ENCODE data around the gene RAB37.
A peak's percentile ranks its signal among the peaks of the same experiment; 100 is the strongest.

Gene RAB37, protein sequence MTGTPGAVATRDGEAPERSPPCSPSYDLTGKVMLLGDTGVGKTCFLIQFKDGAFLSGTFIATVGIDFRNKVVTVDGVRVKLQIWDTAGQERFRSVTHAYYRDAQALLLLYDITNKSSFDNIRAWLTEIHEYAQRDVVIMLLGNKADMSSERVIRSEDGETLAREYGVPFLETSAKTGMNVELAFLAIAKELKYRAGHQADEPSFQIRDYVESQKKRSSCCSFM

DNA sequence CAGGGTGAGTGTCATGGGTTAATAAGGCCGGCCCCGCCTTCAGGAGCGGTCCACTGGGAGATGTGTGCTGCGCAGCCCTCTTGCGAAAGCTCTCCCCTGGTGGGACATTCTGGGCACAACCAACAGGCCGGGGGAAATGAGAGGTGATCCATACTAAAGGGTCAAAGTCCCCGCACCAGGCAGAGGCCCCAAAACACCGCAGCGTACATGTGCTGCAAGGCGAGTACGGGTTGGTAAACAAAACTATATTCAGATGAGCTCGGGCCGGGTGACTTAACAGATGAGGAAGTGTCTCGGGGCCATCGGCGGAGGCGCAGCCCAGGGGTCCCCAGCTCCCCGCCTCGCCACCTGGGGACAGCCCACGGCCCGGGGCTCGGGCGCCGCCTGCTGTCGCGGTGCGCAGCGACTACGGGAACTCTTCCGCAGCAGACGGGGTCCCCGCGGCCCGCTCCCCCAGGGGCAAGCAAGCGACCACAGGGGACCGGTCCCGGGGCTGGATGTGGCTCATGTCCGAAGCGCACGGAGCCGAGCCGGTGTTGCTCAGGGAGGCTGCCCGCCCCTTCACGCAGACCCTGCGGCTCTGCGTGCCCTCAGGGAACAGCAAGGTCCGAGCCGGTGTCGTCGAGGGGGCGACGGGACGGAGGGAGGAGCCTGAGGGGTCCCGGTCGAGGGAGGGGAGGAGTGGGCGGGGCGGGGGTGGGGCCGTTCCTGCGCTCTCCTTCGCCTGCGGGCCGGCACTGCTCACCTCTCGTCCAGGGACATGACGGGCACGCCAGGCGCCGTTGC is at the start of gene RAB37:
Gene RAB37, plus strand, starts transcription at position 744 of the 786 bp plus-strand sequence. Its CDS starts 17 bp downstream, at position 761.
- DNase-seq: peak in 1 of 3 experiments; percentile 13

DNA sequence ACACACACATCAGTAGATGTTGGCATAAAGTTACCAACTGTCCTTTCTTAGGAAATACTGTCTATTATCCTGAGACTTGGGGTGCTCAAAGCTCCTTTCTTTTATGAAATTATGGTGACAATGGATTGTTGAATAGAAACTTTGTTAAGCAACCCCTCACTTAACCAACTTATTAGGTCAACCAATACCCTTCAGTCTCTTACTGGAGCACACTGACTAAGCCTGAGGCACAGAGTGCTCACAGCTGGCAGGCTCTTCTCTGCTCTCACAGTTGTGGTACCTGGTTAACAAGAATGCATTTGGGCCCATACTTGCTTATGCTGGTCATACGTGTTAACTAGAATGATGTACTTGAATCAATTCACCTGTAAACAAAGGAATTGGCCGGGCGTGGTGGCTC is 49.2 kb upstream of the RAB37 start:
- DNase-seq: no peak

DNA sequence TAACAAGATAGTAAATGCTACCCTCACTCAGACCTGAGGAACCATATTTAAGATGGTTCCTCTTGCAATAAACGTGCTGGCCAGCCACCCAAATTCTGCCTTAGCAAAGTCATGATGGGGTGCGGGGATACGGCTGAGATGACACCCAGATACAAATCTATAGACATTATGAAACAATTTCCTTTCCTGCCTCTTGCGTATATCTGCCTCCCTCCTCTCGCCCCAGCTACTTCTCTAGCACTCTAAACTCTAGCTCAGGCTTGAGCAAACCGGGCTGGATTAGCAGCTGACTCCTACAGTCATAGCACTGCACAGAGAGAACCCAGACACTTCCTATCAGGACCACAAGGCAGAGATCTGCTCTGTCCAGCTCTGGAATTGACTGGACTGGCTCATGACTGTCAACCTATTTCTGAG is 46.6 kb upstream of the RAB37 start:
- DNase-seq: no peak

DNA sequence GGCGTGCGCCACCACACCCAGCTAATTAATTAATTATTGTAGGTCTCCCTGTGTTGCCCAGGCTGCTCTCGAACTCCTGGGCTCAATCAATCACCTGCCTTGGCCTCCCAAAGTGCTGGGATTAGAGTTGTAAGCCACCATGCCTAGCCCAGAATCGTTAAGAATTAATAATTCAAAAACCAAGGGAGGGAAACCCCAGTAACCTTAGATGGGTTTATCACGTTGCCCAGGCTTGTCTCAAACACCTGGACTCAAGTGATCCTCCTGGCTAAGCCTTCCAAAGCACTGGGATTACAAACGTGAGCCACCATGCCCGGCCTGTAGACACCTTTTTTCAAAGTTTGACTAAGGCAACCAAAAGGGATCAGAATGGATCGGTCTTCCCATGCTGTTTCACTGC is 45.9 kb upstream of the RAB37 start:
- DNase-seq: no peak

DNA sequence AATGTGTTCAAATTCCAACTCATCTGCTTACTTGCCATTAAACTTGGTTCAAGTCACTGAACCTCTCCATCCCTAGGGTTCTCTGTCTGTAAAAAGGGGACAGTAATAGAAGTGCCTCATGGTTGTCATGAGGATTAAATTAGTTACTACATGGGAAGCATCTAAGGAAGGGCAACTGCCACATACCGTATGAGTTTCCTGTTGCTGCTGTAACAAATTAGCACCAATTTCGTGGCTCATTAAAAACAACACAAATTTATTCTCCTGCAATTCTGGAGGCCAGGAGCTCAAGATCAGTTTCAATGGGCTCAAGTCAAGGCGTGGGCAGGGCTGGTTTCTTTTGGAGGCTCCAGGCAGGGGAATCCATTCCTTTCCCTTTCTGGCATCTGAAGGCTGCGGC is 43.0 kb upstream of the RAB37 start:
- no peak for DNase-seq

DNA sequence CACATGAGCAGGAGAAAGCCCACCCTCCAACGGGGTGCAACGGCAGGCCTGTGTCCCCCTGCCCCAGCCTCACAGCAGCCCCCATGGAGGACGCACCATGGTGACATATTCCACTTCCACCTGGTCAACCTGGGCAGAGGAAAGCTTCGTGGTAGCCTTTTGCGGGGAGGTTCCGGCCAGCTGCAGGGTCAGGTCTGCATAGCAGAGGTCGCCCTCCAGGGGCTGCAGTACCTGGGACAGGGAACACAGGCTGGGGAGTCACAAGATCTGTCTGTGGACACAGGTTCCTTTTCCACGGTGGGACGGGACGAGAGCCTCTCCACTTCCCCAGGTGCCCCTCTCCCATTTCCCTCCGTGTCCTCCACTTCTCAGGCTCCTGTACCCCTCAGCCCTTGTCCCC is 41.4 kb upstream of the RAB37 start:
- no peak for DNase-seq

DNA sequence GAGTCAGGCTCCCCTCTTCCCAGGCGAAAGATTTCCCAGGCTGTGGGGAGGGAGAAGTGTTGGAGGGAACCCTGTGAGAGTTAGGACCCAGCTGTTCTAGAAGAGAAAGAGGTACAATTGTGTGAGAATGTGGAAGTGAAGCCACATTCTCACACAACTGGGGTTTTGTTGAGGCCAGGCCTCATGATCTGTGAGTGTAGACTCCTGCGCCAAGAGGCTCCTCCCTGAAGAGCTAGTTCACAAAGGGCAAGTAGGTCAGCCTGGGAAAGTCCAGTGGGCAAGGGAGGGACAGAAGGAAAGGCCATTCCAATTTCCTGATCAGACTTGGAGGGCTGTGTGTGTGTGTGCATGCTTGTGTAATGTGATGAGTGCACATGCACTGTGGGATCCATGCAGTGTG is 39.5 kb upstream of the RAB37 start:
- no peak for DNase-seq

DNA sequence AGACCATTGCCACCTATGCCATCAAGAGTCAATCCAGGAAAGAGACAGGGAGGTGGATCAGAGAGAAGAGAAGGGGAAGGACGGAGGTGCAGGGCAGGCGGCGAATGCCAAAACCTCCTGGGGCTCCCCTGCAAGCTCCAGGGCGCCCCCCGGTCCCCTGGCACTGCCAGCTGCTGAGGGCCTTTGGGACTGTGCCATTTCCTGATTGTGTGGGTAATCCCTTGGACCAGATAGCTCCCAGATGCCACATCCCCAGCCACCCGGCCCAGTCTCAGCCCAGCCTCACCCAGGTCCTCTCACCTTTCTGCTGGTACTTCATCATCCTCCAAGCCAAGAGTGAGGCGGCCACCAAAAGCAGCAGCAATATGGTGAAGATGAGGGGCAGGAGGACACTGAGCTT is 39.0 kb upstream of the RAB37 start:
- no peak for DNase-seq

DNA sequence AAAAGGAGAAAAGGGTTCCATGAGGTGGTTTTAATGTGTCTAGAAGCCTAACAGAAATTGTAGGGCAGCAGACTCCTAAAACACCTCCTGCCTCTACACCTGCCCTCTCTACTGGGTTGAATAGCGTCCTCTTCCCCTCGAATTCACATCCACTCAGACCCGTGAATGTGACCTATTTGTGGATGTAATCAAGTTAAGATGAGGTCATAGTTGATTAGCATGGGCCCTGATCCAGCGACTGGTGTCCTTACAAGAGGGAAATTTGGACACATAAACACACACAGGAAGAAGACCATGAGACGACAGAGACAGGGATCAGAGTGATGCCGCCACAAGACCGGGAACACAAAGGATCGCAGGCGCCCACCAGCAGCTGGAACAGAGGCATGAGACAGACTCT is 37.8 kb upstream of the RAB37 start:
- no peak for DNase-seq

DNA sequence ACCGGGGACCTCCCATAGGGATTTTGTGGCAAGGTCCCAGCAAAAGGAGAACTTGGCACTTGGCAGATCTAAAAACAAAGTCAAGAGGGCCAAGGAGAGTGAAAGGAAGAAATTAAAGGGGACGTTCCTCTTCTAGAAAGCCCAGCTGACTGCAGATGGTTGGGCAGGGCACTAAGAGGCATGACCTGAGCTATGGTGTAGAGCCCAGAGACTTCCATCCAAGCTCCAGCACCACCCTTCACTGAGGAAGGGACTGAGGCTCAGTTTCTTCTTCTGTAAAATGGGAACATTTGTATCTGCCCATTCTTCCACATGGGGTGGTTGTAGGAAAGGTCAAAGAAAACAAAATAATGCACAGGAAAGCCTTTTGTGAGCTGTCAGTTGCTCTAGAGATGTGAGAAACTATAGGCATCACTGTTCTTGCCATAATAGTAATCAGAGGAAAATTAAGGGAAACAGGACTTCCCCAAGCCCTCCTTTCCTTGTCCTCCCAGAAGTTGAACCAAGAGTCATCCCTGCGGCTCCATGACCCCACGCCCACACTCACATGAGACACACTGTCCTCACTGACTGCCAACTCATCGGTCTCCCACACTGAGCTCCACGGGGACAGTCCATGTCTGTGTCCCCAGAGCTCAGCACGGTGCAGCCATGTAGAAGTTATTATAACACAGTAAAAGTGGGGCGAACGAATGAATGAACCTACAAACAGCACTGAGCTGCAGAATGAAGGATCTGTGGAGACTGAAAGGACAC is 34.8 kb upstream of the RAB37 start:
- DNase-seq: no peak

DNA sequence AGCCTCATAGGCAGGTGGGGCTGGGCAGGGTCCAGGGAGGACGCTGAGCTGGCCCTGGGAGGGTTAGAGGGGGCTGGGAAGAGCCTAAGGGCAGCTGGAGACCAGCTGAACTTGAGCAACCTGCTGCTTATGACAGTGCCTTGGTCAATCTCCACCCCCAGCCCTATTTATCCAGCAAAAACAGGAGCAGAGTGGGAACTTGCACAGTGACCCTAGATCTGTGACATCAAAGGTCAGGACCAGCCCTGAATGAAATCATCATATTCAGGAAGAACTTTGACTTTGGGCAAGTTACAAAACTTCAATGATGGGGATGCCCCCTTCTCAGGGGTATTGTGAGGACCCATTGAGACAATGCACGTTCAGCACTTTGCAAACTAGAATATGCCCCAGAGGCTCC is 33.7 kb upstream of the RAB37 start:
- DNase-seq: no peak

DNA sequence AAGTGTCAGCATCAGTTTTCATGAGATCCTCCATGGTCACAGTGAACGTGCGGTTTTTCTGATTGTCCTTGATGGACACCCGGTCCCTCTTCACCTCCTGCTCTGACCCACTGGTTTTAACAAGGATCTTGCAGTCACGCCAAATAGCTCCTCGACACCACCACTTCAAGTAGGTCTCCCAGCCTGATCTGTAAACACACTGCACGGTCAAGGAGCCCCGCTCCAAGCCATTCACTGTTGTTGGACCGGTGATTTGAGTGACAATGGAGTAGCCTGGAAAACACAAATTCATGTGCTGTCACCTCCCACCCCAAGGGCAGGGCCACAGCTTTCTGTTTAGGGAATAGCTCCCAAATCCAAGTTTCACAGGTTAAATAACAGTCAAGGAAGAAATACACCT is 32.5 kb upstream of the RAB37 start:
- DNase-seq: peak in 1 of 3 experiments; percentile 29

DNA sequence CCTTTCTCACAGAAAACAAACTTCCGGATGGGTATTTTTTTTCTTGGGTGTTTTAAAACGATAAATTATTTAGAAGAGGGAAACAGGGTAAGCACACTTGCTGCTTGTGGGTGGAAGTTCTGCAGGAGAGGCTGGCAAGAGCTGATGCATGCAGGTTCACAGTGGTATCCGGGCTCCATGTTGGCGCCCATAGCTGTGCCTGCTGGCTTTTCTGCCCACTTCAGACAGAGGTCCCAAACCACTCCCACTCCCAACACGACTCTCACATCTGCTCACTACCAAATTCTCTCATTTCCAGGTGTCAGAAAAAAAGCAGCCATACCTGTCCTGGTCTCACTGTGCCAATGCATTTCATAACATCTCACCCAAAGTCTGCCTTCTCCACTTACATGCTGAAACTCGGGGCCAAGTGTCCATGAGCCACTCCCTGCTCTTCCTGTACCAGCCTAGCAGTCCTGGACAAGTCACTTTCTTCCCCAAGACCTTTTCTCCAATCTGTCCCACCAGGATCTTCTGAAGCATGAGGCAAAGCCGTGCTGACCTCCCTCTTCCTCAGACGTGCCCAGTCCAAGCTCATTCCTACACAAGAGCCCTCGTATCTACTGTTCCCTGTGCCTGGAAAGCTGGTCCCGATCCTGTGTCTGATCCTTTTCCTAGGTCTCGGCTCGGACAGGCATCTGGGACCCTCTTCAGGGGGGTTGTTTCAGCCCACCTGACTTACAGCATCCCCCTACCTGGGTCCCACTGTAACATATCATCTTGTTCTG is 25.8 kb upstream of the RAB37 start:
- DNase-seq: no peak

DNA sequence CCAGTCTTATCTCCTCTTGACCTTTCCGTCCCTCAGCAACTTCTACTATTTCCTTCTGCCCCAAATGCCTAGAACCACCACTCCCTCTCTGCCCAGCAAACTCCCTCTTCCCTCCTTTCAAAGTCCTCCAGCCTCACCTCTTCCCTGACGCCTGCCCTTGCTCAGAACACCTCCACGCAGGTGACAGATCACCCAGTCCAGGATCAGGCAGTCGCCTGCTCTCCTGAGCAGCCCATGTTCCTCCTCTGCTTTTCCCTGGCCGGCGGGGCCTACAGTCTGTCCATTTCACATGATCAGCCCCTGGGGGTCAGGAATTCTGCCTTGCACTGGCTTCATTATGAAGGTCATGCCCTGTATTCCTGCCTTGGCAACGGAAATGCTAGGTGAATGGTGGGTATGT is 24.8 kb upstream of the RAB37 start:
- DNase-seq: no peak

DNA sequence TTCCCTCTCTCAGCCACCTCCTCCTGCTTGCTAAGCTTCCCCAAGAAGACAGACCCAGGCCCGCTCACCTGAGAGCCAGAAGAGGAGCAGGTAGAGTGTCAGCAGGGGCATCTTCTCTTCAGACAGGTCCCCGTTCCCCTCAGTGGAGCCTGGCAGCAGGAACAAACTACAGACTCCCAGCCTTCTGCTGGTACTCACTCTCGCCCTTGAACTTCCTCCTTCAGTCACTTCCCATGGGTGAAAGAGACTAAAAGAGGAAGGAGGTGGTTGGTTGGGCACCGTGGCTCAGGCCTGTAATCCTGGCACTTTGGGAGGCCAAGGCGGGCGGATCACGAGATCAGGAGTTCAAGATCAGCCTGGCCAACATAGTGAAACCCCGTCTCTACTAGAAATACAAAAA is 24.3 kb upstream of the RAB37 start, which contains the start of gene CD300LF:
Gene CD300LF, minus strand, starts transcription at position 168 of the 400 bp plus-strand sequence. Its CDS starts 57 bp downstream, at position 111.
- DNase-seq: no peak

DNA sequence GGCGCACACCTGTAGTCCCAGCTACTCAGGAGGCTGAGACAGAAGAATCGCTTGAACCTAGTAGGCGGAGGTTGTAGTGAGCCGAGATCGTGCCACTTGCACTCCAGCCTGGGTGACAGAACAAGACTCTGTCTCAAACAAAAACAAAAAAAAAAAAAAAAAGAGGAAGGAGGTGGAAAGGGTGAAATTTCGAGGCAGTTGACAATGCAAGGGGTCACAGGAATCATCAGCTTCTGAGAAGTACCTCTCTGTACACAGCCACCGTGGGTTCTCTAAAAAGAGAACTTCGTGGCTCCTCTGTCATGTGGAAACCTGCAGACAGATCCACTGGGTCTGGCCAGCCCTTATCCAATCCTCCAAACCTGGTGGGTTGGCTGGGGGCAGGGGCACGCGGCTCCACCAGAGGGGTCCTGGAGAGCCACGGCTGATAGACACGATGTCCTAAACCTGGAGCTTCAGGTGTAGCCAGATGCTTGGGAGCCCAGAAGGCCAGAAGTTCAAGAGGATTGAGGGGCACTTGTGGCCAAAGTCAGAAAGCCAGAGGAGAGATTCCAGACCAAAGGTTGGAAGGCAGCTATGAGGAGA is 23.8 kb upstream of the RAB37 start:
- DNase-seq: no peak

DNA sequence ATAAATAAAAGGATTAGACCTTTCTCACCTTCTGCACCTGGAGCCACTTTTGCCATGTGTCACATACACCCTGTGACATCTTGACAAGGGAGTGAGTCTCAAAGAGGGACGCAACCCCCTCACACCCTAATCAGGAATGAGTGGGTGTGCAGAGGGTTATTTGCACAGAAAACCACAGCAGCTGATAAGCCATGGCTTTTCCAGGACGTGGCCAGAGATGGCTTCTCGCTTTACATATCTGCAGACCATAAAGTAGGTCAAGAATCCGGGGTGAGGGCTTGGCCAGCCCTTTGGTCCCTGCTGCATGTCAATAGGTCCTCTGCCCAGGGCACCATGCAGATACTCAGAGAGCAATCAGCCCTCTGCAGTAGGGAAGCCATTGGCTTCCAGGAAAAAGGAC is 21.9 kb upstream of the RAB37 start:
- no peak for DNase-seq

DNA sequence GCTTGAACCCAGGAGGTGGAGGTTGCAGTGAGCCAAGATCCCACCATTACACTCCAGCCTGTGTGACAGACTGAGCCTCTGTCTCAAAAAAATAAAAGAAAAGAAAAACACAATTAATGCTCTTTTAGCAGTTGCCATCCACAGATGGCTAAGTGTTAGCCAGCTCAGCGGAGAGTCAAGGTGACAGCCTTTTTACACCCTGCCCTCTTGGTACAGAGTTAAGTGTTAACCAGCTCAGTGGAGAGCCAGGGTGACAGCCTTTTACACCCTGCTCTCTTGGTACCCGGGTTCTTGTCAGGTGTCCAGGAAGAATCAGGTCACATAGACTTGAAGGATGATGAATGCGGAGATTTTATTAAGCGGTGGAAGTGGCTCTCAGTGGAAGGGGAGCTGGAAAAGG is 16.6 kb upstream of the RAB37 start:
- no peak for DNase-seq

DNA sequence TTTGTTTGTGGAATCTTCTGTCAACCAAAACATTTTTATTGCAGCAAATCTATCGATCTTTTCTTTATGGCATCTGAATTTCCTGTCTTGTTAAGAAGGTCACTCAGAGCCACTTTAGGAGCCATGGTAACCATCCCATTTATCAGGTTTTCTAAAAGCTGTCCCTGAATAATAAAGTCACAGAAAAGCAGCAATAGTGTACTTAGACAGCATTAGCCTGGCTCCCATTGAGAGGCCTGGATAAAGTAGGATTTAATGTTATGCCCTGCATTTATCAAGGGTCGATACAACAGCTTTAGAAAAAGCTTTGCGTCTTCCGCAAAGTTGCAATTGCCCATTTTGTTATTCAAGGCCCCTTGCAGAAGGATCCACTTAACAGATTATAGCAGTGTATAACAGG is 14.3 kb upstream of the RAB37 start:
- DNase-seq: peak in 1 of 3 experiments; percentile 14

DNA sequence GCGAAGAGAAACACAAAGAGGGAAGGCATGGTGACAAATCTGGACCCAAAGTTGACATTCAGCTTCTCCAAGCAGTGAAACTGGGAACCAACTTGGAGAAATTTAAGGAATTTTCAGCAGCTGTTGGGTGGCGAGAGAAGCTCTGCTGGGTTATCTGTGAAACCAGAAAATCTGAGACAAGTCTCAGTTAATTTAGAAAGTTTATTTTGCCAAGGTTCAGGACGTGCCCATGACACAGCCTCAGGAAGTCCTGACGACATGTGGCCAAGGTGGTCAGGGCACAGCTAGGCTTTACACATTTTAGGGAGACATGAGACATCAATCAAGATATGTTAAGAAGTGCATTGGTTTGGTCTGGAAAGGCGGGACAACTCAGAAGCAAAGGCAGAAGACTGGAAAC is 13.2 kb upstream of the RAB37 start:
- no peak for DNase-seq

DNA sequence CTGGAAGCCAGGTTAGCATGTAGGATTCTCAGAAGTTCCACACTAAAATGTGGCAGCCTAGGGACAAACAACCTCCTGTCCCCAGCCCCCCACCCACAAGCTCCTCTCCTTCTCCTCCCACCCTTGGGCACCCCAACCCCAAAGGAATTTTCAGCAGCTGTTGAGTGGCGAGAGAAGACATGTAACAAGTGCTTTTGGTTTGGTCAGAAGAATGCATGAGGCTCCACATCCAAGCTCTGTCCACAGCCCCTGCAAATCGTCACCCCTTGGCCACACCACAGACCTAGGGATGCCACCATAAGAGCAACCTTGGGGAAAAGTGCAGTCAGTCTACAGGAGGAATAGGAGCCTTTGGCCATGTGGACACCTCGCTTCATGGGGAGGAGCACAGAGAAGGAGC is 11.9 kb upstream of the RAB37 start:
- no peak for DNase-seq

DNA sequence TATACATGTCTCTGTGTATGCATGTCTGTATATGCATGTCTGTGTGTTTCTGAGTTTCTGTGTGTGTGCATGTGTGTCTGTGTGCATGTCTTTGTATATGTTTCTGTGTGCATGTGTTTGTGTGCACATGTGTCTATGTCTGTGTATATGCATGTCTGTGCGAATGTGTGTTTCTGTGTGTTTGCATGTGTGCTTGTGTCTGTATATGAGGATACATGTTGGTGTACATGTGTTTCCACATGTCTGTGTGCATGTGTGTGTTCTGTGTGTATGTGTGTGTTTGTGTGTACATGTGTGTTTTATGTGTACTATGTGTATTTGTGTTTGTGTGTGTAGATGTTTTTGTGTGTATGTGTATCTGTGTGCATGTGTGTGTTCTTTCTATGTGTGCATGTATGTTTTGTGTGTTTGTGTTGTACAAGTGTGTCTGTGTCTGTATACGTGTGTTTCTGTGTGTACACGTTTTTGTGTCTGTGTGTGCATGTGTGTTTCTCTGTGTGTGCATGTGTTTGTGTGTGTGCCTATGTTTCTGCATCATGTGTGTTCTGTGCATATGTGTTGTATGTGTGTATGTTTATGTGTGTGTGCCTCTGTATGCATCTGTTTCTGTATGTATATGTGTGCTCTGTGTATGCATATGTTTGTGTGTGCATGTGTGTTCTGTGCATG is 8.9 kb upstream of the RAB37 start:
- DNase-seq: no peak

Data from NCI-H1417 (cell line).